Activated CD4-positive, CD25-positive, alpha-beta regulatory T cell treated with anti-CD3 and anti-CD28 coated beads, Interleukin-2, amount 50 U/mL, for 72 hours (primary cell): ENCODE data around the gene EMID1.
"Not testable (repeated sequence)": the region's sequence is repeated elsewhere in the genome, so short reads cannot be mapped to it uniquely, and the experiment has no call there.

Experiments used
- DNase-seq: peaks from one replicate; pipeline ENCODE4 v3.0.0; 2021

EMID1 gene

GRCh38 chr22:29231971-29232959 lies 26.6 kb downstream of the EMID1 start:
- DNase-seq: no peak

GRCh38 chr22:29233277-29233877 lies 27.7 kb downstream of the EMID1 start:
- no peak for DNase-seq

GRCh38 chr22:29240481-29240880 lies 34.8 kb downstream of the EMID1 start:
- not testable (repeated sequence) for DNase-seq

GRCh38 chr22:29243874-29244446 lies 38.3 kb downstream of the EMID1 start:
- no peak for DNase-seq

- DNase-seq: no peak
Measured at GRCh38 chr22:29244785-29245625, 39.3 kb downstream of the EMID1 start.

GRCh38 chr22:29245626-29246385 lies 40.1 kb downstream of the EMID1 start:
- DNase-seq: peak; percentile 71

- DNase-seq: not testable (repeated sequence)
Measured at GRCh38 chr22:29247891-29248290, 42.2 kb downstream of the EMID1 start.

- DNase-seq: no peak
Measured at GRCh38 chr22:29251265-29251664, 45.6 kb downstream of the EMID1 start.

- DNase-seq: no peak
Measured at GRCh38 chr22:29251981-29252911, 46.5 kb downstream of the EMID1 start.

- DNase-seq: no peak
Measured at GRCh38 chr22:29253561-29254285, 48.0 kb downstream of the EMID1 start.

GRCh38 chr22:29254286-29254660 lies 48.6 kb downstream of the EMID1 start:
- DNase-seq: no peak

- no peak for DNase-seq
Measured at GRCh38 chr22:29255064-29255621, 49.4 kb downstream of the EMID1 start.

- DNase-seq: no peak
Measured at GRCh38 chr22:29256606-29257325, 51.1 kb downstream of the EMID1 start.

- DNase-seq: no peak
Measured at GRCh38 chr22:29257751-29258181, 52.1 kb downstream of the EMID1 start.

GRCh38 chr22:29258407-29259252 lies 52.9 kb downstream of the EMID1 start:
- no peak for DNase-seq

GRCh38 chr22:29259253-29259899 lies 53.7 kb downstream of the EMID1 start:
- no peak for DNase-seq

- no peak for DNase-seq
Measured at GRCh38 chr22:29260031-29260560, 54.4 kb downstream of the EMID1 start.
